Fibroblast of gingiva (primary cell): Measurements from ENCODE around the gene GTPBP6.
"Not testable (repeated sequence)": the region's sequence is repeated elsewhere in the genome, so short reads cannot be mapped to it uniquely, and the experiment has no call there.

Experiments
- DNase-seq: peaks from one replicate; pipeline ENCODE4 v3.0.0-alpha.2; 2011; ENCODE audit warnings: low read depth

The GTPBP6 gene

DNA sequence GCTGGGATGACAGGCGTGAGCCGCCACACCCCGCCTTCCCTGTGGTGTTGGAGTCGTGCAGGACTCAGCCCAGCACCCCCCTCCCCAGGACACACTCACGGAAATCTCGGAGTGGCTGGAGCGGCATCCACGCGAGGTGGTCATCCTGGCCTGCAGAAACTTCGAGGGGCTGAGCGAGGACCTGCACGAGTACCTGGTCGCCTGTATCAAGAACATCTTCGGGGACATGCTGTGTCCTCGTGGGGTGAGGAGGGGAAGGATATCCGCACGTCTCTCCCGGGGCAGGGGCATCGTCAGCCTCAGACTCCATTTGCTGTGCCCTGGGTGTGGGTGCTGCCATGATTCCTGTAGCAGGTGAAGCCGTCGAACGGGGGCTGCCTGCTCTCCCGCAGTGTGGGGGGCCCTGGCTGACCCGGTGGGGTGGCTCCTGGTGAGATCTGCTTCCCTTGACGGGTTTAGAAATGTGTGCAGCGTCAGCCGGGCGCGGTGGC, 27.1 kb downstream of the GTPBP6 start:
- no peak for DNase-seq

DNA sequence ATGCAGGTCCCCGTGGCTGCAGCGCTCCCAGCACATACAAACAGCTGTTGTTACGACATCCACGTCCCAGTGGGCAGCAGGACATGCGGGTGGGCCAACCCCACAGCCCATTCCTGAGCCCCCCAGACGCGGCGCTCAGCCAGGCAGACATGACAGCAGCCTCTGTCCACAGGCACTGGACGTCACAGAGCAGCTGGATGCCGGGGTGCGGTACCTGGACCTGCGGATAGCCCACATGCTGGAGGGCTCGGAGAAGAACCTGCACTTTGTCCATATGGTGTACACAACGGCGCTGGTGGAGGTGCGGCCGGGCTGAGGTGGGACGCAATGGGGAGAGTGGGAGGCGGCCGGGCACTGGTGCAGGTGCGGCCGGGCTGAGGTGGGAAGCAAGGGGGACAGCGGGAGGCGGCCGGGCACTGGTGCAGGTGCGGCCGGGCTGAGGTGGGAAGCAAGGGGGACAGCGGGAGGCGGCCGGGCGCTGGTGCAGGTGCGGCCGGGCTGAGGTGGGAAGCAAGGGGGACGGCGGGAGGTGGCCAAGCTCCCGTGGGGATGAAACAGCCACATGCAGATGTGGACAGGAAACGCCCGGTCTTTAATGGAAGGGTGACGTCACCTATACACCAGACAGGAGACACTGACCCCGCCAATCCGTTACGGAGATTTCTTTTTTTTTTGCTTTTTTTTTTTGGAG, 28.0 kb downstream of the GTPBP6 start:
- DNase-seq: no peak

DNA sequence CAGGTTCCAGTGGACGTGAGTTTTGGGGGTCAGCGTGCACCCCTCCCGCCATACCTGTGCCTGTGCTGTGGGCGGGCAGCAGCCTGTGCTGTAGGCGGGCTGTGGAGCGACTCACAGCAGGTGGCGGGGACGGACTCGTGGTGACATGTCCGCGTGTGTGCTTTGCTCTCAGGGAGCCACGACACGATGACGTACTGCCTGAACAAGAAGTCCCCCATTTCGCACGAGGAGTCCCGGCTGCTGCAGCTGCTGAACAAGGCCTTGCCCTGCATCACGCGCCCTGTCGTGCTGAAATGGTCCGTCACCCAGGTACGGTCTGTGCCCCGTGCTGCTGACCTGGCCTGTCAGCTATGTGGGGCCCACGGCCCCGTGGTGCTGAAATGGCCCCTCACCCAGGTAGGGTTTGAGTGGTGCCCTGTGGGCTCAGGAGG, 30.0 kb downstream of the GTPBP6 start:
- DNase-seq: no peak

DNA sequence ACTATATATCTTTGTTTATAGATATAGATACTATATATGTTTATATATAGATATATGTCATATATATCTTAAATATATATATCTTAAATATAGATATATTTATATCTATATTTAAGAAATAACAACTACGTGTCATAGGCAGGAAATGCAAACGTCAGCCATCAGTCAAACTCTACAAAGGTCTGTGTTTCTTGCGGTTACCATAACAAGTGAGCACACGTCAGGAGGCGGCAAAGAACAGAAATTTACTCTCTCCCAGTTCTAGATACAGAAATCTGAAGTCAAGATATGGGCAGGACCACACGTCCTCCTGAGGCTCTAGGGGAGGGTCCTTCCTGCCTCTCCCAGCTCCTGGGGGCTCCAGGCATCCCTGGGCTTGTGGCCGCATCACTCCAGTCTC, 30.9 kb downstream of the GTPBP6 start:
- no peak for DNase-seq

DNA sequence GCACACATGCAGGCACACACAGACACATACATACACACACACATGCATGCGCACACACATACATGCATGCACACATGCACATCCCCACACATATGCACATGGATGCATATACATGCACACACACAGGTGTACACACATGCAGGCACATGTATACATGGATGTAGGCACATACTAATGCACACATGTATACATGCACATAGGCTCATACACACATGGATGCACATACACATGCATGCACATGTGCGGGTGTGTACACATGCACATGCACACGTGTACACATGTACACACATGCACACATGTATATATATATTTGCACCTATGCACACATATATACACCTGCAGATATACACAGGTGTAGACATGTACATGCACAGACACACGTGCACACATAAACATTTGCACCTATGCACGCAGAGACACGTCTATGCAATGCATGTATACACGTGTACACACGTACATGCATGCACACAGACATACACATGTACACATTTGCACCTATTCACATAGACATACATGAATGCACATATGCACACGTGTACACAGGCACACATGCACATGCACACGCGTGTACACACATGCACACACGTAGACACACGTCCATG, 33.4 kb downstream of the GTPBP6 start:
- DNase-seq: no peak

DNA sequence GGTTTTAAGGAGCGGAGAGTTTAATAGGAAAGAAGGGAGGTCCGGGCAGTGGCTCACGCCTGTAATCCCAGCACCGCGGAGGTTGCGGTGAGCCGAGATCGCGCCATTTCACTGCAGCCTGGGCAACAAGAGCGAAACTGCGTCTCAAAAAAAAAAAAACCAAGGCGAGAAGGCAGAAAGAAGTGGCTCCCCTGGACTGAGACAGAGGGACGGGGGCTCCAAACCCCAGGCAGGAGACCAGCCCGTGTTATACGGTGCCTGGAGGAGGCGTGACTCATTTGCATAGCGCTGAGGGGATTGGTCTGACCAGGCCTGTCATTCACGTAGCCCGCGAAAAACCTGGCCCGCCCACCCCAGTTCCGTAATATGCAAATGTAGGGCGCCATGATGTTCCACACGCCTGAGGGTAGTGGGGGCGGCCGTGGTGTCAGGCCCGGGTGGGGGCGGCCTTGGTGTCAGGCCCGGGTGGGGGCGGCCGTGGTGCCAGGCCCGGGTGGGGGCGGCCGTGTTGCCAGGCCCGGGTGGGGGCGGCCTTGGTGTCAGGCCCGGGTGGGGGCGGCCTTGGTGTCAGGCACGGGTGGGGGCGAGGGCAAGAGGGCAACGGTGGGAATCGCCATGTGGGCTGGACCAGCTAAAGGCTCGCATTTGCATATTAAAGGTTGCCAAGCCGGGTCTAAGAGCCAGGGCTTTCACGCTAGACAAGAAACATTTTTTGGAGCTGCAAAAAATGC, 35.3 kb downstream of the GTPBP6 start:
- peak; percentile 75 for DNase-seq

DNA sequence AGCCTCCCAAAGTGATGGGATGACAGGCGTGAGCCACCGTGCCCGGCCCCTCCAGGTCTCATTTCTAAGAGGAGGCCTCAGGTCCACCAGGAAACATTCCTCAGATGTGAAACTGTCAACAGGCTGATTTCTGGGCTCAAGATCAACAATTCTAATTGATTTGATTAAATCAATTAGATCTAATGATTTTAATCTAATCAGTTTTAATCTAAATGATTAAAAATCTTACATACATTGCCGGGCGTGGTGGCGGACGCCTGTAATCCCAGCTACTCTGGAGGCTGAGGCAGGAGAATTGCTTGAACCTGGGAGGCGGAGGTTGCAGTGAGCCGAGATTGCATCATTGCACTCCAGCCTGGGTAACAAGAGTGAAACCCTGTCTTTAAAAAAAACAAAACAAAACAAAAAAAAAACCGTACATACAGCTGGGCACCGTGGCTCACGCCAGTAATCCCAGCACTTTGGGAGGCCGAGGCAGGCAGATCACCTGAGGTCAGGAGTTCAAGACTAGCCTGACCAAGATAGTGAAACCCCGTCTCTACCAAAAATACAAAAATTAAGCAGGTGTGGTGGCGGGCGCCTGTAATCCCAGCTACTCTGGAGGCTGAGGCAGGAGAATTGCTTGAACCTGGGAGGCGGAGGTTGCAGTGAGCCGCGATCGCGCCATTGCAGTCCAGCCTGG, 36.5 kb downstream of the GTPBP6 start:
- not testable (repeated sequence) for DNase-seq

DNA sequence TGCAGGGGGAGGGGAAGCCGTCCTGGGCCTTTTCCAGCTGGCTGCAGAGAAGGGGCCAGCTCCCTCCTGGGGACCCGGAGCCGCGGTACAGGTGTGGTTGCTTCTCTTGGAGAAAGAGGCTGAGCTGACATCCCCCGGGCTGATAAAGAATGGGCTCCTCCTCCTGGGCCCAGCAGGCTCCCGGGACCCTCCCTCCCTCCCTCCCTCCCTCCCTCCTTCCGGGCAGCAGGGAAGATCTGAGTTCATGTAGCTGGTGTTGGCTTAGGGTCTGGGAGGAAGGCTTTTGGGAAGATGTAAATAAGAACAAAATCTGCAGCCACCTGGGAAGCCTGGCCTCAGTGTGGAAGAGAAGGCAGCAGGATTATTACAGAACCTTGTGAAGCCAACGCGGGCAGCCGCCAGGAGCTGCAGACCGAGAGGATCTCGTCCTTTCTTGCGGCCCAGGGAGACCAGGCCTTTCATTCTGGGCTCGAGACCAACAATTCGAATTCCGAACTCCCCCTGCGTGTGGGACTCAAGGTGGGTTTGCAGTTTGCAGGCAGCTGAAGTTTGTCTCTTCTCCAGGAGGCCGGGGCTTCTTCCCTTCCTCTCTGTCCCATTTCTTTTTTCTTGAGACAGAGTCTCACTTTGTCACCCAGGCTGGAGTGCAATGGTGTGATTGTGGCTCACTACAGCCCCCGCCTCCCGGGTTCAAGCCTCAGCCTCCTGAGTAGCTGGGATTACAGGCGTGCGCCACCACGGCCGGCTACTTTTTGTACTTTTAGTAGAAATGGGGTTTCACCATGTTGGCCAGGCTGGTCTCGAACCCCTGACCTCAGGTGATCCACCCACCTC, 37.2 kb downstream of the GTPBP6 start, which contains the start of gene PLCXD1:
Gene PLCXD1 (plus strand): TSS at position 216 of the 834 bp plus-strand sequence. CDS start 2,807 bp downstream, outside the sequence.
- DNase-seq: no peak

DNA sequence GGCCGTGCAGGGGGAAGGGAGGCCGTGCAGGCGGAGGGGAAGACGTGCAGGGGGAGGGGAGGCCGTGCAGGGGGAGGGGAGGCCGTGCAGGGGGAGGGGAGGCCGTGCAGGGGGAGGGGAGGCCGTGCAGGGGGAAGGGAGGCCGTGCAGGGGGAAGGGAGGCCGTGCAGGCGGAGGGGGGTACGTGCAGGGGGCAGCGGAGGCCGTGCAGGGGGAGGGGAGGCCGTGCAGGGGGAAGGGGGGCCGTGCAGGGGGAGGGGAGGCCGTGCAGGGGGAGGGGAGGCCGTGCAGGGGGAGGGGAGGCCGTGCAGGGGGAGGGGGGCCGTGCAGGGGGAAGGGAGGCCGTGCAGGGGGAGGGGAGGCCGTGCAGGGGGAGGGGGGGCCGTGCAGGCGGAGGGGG, 37.9 kb downstream of the GTPBP6 start:
- not testable (repeated sequence) for DNase-seq

DNA sequence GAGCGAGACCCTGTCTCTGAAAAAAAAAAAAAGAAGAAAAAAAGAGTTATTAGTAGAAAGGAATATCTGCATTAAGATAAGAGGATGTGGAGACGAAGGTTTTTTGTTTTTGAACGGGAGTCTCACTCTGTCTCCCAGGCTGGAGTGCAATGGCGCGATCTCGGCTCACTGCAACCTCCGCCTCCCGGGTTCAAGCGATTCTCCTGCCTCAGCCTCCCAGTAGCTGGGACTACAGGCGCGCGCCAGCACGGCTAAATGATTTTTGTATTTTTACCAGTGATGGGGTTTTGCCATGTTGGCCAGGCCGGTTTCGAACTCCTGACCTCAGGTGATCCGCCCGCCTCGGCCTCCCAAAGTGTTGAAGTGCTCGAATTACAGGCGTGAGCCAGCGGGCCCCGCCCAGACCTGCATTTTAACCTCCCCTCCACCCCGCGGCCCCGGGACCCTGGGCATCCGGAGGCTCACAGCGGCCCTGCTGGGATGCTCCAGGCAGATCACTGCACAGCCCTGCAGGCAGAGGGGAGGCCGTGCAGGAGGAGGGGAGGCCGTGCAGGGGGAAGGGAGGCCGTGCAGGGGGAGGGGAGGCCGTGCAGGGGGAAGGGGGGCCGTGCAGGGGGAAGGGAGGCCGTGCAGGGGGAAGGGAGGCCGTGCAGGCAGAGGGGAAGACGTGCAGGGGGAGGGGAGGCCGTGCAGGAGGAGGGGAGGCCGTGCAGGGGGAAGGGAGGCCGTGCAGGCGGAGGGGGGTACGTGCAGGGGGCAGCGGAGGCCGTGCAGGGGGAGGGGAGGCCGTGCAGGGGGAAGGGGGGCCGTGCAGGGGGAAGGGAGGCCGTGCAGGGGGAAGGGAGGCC, 38.6 kb downstream of the GTPBP6 start:
- not testable (repeated sequence) for DNase-seq

DNA sequence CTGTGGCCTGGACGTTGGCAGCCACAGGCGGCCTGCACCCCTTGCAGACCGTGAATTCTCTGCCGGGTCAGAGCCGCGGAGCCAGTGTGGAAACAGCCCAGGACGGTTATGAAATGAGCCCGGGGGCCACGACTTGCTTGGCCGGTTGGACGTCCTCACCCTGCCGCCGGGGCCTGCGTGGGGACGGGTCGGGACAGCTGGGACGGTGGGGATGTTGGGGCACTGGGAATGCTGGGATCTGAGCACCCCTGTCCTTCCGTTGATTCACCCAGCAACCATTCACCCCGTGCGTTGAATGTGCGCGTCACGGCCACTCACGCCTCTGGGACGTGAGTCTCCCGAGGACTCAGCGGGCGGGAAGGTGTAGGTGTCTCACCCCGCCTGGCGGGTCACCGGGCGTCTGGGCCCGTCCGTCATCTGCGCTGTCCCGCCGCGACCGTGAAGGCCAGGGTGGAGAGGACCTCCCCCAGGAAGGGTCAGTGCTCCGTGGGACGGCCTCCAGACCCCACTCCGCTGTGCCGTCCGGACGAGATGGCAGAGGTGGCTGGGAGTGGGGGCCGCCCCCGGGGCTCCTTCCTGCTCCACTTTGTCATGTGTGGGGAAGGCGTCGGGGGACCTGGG, 41.9 kb downstream of the GTPBP6 start:
- DNase-seq: peak; percentile 40

DNA sequence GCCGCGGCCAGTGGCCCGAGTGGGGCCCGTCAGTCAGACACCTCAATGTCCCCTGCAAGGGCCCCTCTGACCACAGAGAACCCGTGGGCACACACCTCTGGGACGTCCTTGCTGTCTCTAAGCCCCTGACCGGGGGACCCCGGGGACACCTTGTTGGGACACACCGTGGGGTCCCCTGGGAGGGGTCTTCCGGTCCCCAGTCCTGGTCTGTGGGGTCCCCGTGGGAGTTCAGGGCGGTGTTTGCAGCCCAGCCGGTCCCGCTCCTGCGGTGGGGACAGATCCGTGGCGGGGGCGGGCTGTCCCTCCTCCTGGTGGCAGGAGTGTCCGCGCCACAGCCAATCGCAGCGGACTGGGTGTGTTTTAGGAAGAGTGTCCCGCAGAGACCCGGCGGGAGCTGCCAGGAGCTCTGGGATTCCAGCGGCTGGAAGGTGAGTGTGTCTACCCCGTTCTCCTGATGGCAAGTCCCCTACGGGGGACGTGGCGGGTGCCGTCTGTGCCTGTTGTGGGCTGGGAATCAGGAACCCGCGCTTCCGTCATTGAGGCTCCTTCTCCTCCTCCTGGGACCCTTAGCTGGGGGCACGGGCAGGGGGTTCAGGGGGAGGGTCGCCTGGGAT, 42.5 kb downstream of the GTPBP6 start:
- peak; percentile 49 for DNase-seq

DNA sequence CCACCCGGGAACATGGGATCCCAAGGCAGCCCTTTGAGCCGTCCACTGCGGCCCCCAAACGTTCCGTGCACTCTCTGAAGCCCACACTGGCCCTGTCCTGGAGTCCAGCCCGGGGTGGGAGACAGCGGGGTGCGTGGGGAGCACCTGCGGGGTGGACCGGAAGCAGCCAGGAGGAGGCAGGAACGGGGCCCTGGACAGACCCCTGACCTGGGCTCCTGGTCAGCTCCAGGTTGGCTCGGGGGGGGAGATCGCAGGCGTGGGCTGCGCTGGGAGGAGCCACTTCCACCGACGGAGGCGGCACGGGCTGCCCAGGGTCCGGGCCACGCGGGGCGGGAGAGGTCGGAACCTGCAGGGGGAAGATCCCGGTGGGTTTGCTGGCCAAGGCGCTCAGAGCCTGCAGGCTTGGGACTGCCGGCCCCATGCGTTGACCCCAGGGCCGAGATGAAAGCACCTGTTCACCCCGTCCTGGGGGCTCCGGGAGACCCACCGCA, 43.1 kb downstream of the GTPBP6 start:
- DNase-seq: no peak

DNA sequence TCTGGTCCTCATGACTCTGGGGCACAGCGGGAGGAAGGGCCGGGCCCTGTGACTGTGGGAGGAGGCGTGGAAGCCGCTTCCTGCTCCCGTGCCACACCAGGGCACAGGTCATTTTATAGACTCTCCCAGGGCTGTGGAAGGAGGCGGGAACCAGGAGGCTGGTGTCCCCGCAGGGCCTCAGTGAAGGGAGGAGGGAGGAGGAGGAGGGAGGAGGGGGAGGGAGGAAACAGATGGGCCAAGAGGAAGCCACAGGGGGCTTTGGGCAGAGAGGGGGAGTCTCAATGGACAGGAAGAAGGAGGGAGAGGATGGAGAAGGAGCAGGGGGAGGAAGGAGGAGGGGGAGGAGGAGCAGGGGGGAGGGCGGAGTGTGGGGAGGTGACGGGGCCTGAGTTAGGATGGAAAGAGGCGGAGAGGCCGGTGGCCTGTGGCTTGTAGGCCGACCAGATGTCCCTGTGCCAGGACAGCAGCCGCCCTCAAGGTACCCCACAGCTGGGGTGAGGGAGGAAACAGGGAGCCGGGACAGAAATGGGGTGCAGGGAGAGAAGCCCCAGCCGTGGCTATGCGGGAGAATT, 43.6 kb downstream of the GTPBP6 start:
- no peak for DNase-seq

DNA sequence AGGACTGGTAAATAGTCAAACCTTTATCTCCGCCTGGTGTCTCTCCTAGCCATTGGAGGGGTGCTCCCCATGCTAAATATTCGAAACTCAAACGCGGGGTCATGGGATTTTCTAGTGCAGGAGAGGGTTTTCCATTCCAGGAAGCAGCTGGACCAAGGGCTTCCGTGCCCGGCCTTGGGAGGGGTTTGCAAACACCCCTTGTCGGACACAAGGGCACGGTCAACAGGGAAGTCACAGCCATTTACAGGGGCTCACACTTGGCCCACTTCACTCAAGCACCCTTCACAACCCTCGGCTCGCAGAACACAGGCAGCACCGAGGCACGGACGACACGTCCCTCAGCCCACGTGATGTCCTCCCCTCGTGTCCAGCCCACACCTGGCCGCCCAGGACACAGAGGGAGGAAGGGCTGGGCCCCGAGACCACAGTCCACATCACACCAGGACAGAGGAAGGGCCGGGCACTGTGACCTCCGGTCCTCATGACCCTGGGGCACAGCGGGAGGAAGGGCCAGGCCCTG, 47.7 kb downstream of the GTPBP6 start:
- no peak for DNase-seq

DNA sequence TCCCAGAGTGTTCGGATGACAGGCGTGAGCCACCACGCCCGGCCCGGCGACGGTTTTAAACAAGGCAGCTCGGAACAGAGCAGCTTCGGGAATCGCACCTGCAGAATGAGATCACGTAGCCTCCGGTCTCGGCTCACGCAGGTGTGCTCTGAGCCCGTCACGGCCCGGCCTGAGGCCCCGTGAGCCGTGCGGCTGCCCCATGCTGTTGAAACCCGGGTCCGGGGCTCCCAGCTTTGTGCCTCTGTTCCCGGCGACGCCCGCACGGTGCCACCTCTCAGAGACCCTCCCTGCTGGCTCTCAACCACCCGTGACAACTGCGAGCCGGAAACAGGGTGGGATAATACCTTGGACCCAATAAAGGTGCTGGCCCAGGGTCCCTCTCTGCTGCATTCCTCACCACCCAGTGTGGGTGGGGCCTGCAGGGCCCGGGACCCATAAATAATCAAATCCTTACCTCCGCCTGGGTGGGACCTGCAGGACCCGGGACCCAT, 50.8 kb downstream of the GTPBP6 start:
- DNase-seq: no peak

DNA sequence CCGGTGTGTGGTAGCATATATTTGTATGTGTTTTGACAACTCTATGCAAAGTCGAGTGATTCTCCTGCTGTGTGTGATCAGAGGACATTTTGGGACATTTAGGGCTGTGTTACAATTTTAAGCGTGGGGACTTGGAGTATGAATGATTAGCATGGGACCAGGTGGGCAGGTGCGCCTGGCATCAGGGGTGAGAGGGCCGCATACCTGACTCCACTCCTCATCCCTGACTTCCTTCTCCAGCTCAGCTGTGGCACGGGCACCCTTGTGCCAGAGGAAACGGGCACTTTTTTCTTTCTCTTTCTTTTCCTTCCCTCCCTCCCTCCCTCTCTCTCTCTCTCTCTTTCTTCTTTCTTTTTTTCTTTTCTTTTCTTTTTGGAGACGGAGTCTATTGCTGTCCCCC, 53.1 kb downstream of the GTPBP6 start:
- DNase-seq: no peak

DNA sequence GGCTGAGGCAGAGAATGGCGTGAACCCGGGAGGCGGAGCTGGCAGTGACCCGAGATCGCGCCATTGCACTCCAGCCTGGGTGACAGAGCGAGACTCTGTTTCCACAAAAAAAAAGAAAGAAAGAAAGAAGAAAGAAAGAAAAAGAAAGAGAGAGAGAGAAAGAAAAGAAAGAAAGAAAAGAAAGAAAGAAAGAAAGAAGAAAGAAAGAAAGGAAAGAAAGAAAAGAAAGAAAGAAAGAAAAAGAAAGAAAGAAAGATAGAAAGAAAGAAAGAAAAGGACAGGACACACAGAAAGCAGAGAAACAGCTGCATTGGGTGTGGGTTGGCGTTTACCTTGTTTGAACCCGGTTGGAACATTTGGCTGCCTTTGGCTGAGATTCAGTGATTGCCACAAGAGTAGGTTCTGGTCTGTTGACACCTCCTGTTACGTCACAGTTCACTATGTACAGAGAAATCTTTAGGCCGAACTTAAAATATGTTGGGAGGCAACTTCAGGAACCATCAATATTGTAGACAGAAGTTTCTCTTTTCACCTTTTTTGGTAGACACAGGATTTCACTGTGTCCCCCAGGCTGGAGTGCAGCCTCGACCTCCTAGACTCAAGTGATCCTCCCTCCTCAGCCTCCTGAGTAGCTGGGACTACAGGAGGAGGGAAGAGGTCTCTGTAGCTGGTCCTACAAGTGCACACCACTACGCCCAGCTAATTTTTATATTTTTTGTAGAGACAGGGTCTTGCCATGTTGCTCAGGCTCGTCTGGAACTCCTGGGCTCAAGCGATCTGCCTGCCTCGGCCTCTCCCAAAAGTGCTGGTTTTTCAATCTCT, 53.8 kb downstream of the GTPBP6 start:
- DNase-seq: peak; percentile 47
